ENCODE data around the gene ZKSCAN5.

- TF ChIP-seq CTCF (IDR thresholded peaks at IDR 0.05; ENCODE audit: poor library complexity) = no peak
- no peak for TF ChIP-seq EZH2 (IDR thresholded peaks at IDR 0.05; ENCODE audit: borderline replicate concordance)
- TF ChIP-seq EZH2phosphoT487 (IDR thresholded peaks at IDR 0.05; ENCODE audit: low read depth, severe bottlenecking, unreplicated experiment) = no peak
These were observed 13.6 kb upstream of the ZKSCAN5 start for GRCh38 chr7:99490878-99491277.

All from hepatocyte (in vitro differentiated cells).